Kidney epithelial cell (primary cell): ENCODE results near the gene ADNP. TPM values are rescaled to one million over a fixed set of nuclear protein-coding genes. Genes with fewer than 3 reads are reported as not detected.
A peak's percentile ranks its signal among the peaks of the same experiment; 100 is the strongest.

Experiments
- DNase-seq: peaks from one replicate; pipeline ENCODE4 v3.0.0-alpha.2; 2010; ENCODE audit warnings: low read depth
- H3K27me3 ChIP-seq: 2 replicates; pipeline ENCODE4 v1.6.0; 2011; ENCODE audit warnings: low read length; ENCODE audit not compliant: control insufficient read depth, insufficient read depth
- H3K36me3 ChIP-seq: 2 replicates; pipeline ENCODE4 v1.5.1; 2011; ENCODE audit warnings: low read length; ENCODE audit not compliant: control insufficient read depth, insufficient read depth
- H3K4me3 ChIP-seq: 2 replicates; pipeline ENCODE4 v1.5.1; 2011; ENCODE audit warnings: low read depth, mild to moderate bottlenecking, control low read depth, low read length
- CTCF ChIP-seq: IDR thresholded peaks from 2 replicates; pipeline ENCODE4 v1.5.1; 2011; ENCODE audit warnings: mild to moderate bottlenecking, moderate library complexity, low read length, control low read depth, inconsistent platforms; ENCODE audit not compliant: insufficient read depth, poor library complexity, severe bottlenecking
- total RNA-seq: library from RNA; depleted of rRNA; stranded (reverse); fragments of >200 nt; gene quantifications from 2 replicates; pipeline ENCODE4 v1.2.3, GENCODE V29; 2015

ADNP gene
- total RNA-seq, 1 donor from 2014 or later = 59.7 TPM

DNA sequence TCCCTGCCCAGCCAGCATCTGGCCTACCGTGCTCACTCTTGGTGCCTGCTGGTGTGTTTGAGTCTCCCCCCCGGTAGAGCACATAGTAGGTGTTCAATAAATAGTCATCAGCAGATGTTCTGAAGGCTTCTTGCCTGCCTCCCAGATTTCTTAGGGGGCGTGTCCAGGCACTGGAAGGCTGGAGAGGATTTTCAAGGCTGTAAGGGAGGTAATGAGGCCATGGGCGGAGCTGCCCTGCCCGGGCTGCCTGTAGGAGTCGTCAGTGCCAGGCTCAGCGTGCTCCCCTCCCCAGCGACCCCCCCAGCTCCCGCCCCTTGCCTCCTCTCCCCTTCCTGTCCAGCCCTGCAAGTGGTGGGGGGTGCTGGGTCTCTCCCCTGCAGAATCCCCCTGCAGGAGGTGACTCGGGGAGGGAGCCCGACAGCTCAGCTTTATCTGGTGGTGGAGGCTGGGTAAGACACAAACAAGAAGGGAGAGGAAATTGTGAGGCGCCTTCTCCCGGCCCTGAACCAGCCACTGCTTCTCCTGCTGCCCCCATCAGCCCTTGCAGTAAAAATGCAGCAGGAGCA is 80.4 kb downstream of the ADNP start:
- Histone ChIP-seq H3K27me3 (no peaks in the 10 kb centered on the region), H3K4me3 (no peak overlapping the region), H3K36me3 (no peaks in the 10 kb centered on the region)
- no peak for DNase-seq
- no peak for TF ChIP-seq CTCF

DNA sequence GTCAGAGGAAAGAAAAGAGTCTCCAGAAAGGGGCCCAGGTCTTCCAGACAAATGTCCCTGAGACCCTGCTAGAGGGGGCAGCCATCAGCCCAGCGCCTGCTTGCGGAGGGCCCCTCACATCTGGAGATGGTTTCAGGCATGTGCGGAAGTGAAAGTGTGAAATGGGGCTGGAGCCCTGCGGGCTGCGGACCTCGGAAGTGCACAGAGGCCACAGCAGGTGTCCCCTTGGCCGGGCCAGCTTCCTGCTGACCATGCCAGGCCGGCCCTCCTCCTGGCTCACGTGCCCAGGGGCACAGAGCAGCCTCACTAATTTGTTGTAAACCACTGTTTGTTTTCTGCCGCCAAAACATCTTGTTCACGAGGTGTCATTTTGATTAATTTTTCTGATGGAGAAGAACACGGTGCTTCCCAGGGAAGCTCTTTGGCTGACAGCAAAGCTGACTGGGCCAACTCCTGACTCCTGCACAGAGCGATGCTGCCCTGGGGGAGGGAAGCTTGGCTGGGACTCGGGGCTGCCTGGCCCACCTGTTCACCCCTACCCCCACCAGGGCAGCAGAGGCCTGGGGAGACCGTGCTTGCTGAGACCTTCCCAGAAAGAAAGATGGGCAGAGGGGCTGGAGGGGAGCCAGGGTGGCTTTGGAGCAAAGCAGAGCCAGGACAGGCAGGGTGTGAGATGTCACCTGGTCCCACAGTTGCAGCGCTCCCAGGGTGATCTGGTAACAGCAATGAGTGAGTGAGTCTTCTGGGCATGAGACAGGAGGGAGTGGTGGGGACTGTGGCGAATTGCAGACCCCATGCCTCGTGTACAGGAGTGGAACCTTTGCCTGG is 82.2 kb downstream of the ADNP start:
- DNase-seq = no peak
- H3K36me3 ChIP-seq = no peaks in the 10 kb centered on the region
- no peak overlapping the region for H3K4me3 ChIP-seq
- no peaks in the 10 kb centered on the region for H3K27me3 ChIP-seq
- no peak for TF ChIP-seq CTCF

GRCh38 chr20:50848341-50848808 is 82.9 kb downstream of the ADNP start:
- TF ChIP-seq CTCF = no peak
- Histone ChIP-seq H3K27me3 (no peaks in the 10 kb centered on the region), H3K36me3 (no peaks in the 10 kb centered on the region), H3K4me3 (no peak overlapping the region)
- no peak for DNase-seq

GRCh38 chr20:50845566-50846215 is 85.5 kb downstream of the ADNP start:
- TF ChIP-seq CTCF = no peak
- H3K27me3 ChIP-seq = no peaks in the 10 kb centered on the region
- DNase-seq = no peak

GRCh38 chr20:50844430-50845100 is 86.7 kb downstream of the ADNP start:
- peak; percentile 88 for DNase-seq

More at GRCh38 chr20:50845566-50846215, 85.5 kb downstream of the ADNP start:
- Histone ChIP-seq H3K36me3 (no peaks in the 10 kb centered on the region), H3K4me3 (no peak overlapping the region)

More at GRCh38 chr20:50844430-50845100, 86.7 kb downstream of the ADNP start:
- TF ChIP-seq CTCF = no peak
- no peaks in the 10 kb centered on the region for H3K27me3 ChIP-seq
- H3K4me3 ChIP-seq = no peak overlapping the region
- H3K36me3 ChIP-seq = no peaks in the 10 kb centered on the region
